ENCODE measurements around the gene KANSL1L.

DNA sequence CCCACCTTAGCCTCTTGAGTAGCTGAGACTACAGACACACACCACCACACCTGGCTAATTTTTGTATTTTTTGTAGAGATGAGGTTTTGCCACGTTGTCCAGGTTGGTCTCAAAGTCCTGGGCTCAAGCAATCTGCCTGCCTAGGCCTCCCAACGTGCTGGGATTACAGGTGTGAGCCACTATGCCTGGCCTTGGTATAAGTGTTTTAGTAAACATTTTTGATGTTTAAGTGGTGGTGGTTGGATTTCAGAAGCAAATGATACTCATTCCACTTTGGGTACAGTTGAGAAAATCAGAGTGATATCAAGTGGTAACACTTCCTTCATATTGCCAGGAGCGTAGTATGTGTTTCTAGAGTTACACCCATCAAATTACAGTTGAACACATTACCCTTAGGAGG, 28.6 kb upstream of the KANSL1L start:
- TF ChIP-seq, protein P1, sequence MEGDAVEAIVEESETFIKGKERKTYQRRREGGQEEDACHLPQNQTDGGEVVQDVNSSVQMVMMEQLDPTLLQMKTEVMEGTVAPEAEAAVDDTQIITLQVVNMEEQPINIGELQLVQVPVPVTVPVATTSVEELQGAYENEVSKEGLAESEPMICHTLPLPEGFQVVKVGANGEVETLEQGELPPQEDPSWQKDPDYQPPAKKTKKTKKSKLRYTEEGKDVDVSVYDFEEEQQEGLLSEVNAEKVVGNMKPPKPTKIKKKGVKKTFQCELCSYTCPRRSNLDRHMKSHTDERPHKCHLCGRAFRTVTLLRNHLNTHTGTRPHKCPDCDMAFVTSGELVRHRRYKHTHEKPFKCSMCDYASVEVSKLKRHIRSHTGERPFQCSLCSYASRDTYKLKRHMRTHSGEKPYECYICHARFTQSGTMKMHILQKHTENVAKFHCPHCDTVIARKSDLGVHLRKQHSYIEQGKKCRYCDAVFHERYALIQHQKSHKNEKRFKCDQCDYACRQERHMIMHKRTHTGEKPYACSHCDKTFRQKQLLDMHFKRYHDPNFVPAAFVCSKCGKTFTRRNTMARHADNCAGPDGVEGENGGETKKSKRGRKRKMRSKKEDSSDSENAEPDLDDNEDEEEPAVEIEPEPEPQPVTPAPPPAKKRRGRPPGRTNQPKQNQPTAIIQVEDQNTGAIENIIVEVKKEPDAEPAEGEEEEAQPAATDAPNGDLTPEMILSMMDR (IDR thresholded peaks at IDR 0.05): no peak
- TF ChIP-seq POLR2A (IDR thresholded peaks at IDR 0.05): no peak

Data from heart left ventricle (tissue), 13 donors.